ENCODE data around the gene PPP6R2.
"Not testable (repeated sequence)": the region's sequence is repeated elsewhere in the genome, so short reads cannot be mapped to it uniquely, and the experiment has no call there.

PPP6R2 gene

GRCh38 chr22:50327711-50328019 is 15.5 kb upstream of the PPP6R2 start:
- no peak for DNase-seq (ENCODE audit: extremely low spot score)
- ChIA-PET POLR2A (no interaction called here), CTCF (interaction anchor here (0.6 to 8.0 kb wide), 18 partner anchors 11 to 98 kb away, joined by 3 to 66 read pairs (median 4); partner anchors contain the start of gene HDAC10)
- no peak for TF ChIP-seq CTCF (IDR thresholded peaks at IDR 0.05; ENCODE audit: control extremely low read depth, extremely low read depth, low read depth, missing control alignments)

DNA sequence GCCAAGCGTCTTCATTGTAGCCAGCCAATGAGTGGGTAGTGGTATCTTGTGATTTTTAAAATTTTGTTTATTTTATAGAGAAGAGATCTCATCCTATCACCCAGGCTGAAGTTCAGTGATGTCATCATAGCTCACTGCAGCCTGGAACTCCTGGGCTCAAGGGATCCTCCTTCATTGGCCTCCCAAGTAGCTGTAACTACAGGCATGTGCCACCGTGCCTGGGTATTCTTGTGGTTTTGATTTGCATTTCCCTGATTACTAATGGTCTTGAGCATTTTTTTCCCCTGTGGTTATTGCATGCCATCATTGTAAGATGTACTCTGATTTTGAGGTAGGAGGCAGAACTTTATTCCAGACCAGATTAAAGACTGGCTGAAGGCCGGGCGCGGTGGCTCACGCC is 13.9 kb upstream of the PPP6R2 start:
- CTCF ChIA-PET, result interaction anchor here (1.2 to 8.0 kb wide), 7 partner anchors 7 to 70 kb away, joined by 3 to 66 read pairs (median 6); no protein-coding TSS in a partner anchor
- POLR2A ChIA-PET, result no interaction called here
- DNase-seq (ENCODE audit: extremely low spot score), result no peak
- TF ChIP-seq CTCF (IDR thresholded peaks at IDR 0.05; ENCODE audit: control extremely low read depth, extremely low read depth, low read depth, missing control alignments), result no peak

DNA sequence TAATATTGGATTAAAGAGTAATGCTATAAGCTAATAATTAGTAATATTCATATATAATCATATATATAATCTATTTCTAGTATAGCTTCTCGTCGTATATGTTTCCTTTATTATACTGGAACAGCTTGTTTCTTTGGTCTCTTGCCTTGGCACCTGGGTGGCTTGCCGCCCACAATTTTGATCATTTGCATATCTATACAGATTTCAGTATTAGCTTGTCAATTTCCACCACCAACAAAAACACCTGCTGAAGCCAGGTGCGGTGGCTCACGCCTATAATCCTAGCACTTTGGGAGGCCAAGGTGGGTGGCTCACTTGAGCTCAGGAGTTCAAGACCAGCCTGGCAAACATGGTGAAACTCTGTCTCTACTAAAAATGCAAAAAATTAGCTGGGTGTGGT is 8.7 kb upstream of the PPP6R2 start:
- POLR2A ChIA-PET; DNase-seq (ENCODE audit: extremely low spot score): not testable (repeated sequence)
- CTCF ChIA-PET, result interaction anchor here (0.8 to 8.0 kb wide), 5 partner anchors 9 to 191 kb away, joined by 3 to 66 read pairs (median 4); partner anchors contain the start of gene SCO2

GRCh38 chr22:50337262-50338041 is 5.7 kb upstream of the PPP6R2 start:
- ChIA-PET POLR2A (no interaction called here), CTCF (no interaction called here)
- TF ChIP-seq CTCF (IDR thresholded peaks at IDR 0.05; ENCODE audit: control extremely low read depth, extremely low read depth, low read depth, missing control alignments), result no peak
- no peak for DNase-seq (ENCODE audit: extremely low spot score)

DNA sequence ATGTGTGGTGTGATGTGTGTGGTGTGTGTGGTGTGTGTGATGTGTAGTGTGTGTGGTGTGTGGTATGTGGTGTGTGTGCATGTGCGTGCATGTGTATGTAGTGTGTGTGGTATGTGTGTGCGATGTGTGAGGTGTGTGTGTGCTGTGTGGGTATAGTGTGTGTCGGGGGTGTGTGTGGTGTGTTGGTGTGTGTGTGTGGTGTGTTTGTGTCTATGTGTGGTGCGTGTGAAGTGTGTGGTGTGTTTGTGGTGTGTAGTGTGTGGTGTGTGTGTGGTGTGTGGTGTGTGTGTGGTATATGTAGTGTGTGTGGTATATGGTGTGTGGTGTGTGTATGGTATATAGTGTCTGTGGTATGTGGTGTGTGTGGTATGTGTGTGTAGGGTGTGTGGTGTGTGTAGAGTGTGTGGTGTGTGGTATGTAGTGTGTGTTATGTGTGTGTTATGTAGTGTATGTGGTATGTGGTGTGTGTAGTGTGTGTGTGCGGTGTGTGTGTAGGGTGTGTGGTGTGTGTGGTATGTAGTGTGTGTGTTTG is 5.0 kb upstream of the PPP6R2 start:
- CTCF ChIA-PET, result no interaction called here
- POLR2A ChIA-PET, result no interaction called here
- TF ChIP-seq CTCF (IDR thresholded peaks at IDR 0.05; ENCODE audit: control extremely low read depth, extremely low read depth, low read depth, missing control alignments), result no peak
- DNase-seq (ENCODE audit: extremely low spot score), result no peak

DNA sequence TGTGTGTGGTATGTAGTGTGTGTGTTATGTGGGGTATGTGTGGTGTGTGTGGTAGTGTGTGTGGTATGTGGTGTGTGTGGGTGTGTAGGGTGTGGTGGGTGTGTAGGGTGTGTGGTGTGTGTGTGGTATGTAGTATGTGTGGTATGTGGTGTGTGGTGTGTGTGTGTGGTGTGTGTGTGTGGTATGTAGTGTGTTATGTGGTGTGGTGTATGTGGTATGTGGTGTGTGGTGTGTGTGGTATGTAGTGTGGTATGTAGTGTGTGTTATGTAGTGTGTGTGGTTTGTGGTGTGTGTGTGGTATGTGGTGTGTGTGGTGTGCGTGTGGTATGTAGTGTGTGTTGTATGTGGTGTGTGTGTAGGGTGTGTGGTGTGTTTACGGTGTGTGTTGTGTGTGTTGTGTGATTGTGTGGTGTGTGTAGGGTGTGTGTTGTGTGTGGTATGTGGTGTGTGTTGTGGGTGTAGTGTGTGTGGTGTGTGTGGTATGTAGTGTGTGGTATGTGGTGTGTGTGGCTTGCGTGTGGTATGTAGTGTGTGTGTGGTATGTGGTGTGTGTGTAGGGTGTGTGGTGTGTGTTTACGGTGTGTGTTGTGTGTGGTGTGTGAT is 4.2 kb upstream of the PPP6R2 start:
- no peak for DNase-seq (ENCODE audit: extremely low spot score)
- ChIA-PET CTCF (no interaction called here), POLR2A (no interaction called here)
- no peak for TF ChIP-seq CTCF (IDR thresholded peaks at IDR 0.05; ENCODE audit: control extremely low read depth, extremely low read depth, low read depth, missing control alignments)

All from GM10248 (cell line).